ENCODE results near the gene PRSS35. TPM values are rescaled to one million over a fixed set of nuclear protein-coding genes. Genes with fewer than 3 reads are reported as not detected.

Gene PRSS35
- polyA plus RNA-seq, 1 of the 3 experiments (the other 2 are of a cell fraction), result 0.36 TPM

DNA sequence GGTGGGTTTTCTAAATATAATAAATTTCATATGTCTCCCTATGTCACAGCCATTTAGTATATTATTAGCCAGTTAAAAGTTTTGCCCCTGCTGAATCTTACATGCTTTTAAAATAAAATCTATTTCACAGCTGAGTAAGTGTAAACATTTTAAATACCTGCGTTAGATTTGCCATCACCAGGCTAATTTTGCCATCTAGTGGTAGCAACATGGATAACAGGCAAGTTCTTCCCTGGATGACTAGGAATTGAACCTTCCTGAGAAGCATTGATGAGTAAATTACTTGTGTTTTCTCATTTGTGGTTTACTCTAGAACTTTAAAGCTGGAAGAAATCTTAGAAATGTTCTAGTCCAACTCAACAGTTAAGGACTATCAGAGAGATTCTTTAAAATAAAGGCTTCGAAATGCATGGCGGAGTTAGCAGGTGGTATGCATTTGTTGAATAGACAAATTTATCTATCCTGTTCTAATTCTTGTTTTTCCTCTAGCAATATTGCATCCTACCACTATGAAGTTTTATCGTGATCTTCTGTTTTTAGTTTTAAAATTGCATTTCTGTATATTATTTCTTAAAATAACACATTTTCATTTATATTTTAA lies 2.6 kb downstream of the PRSS35 start:
- TF ChIP-seq SMC3 (IDR thresholded peaks at IDR 0.05; ENCODE audit: low read depth, low read length), result peak; percentile 81
- TF ChIP-seq, protein P1, sequence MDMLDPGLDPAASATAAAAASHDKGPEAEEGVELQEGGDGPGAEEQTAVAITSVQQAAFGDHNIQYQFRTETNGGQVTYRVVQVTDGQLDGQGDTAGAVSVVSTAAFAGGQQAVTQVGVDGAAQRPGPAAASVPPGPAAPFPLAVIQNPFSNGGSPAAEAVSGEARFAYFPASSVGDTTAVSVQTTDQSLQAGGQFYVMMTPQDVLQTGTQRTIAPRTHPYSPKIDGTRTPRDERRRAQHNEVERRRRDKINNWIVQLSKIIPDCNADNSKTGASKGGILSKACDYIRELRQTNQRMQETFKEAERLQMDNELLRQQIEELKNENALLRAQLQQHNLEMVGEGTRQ (IDR thresholded peaks at IDR 0.05; ENCODE audit: borderline replicate concordance, low read depth, low read length), result no peak
- no peak for TF ChIP-seq GABPA (IDR thresholded peaks at IDR 0.05; ENCODE audit: low read depth)
- TF ChIP-seq, protein P2, sequence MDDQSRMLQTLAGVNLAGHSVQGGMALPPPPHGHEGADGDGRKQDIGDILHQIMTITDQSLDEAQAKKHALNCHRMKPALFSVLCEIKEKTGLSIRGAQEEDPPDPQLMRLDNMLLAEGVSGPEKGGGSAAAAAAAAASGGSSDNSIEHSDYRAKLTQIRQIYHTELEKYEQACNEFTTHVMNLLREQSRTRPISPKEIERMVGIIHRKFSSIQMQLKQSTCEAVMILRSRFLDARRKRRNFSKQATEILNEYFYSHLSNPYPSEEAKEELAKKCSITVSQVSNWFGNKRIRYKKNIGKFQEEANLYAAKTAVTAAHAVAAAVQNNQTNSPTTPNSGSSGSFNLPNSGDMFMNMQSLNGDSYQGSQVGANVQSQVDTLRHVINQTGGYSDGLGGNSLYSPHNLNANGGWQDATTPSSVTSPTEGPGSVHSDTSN (IDR thresholded peaks at IDR 0.05), result no peak
- TF ChIP-seq RAD21 (IDR thresholded peaks at IDR 0.05; ENCODE audit: low read length), result peak; percentile 96
- TF ChIP-seq, protein P3, sequence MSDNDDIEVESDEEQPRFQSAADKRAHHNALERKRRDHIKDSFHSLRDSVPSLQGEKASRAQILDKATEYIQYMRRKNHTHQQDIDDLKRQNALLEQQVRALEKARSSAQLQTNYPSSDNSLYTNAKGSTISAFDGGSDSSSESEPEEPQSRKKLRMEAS (IDR thresholded peaks at IDR 0.05; ENCODE audit: low read depth), result no peak
- TF ChIP-seq, protein P4, sequence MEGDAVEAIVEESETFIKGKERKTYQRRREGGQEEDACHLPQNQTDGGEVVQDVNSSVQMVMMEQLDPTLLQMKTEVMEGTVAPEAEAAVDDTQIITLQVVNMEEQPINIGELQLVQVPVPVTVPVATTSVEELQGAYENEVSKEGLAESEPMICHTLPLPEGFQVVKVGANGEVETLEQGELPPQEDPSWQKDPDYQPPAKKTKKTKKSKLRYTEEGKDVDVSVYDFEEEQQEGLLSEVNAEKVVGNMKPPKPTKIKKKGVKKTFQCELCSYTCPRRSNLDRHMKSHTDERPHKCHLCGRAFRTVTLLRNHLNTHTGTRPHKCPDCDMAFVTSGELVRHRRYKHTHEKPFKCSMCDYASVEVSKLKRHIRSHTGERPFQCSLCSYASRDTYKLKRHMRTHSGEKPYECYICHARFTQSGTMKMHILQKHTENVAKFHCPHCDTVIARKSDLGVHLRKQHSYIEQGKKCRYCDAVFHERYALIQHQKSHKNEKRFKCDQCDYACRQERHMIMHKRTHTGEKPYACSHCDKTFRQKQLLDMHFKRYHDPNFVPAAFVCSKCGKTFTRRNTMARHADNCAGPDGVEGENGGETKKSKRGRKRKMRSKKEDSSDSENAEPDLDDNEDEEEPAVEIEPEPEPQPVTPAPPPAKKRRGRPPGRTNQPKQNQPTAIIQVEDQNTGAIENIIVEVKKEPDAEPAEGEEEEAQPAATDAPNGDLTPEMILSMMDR (IDR thresholded peaks at IDR 0.05), result peak; percentile 93
- 17% methylated on average over 4 of the region's 4 CpGs for WGBS (ENCODE audit: low lambda C conversion rate)
- CTCF ChIA-PET, result interaction anchor here (0.6 to 8.0 kb wide), 40 partner anchors 10 to 733 kb away, joined by 3 to 293 read pairs (median 5); partner anchors contain the start of genes DOP1A and UBE3D
- no peaks in the 10 kb centered on the region for H3K9me3 ChIP-seq
- no peak overlapping the region for H3K4me2 ChIP-seq
- no peak overlapping the region for H2AFZ ChIP-seq (ENCODE audit: low read depth)
- no peaks in the 10 kb centered on the region for H3F3A ChIP-seq (replicated peaks; ENCODE audit: insufficient read depth)
- peaks cover 4 to 11% of the 10 kb centered on the region in 2 experiments; a peak in 2 of 4 replicates for H3K4me1 ChIP-seq (ENCODE audit: control insufficient read depth in 1 of 2, insufficient read depth in 2 of 2, low read depth in 1 of 2, low read length in 1 of 2)
- H3K79me2 ChIP-seq (ENCODE audit: insufficient read depth), result no peaks in the 10 kb centered on the region
- no peak overlapping the region for H3K9ac ChIP-seq
- H4K20me1 ChIP-seq (ENCODE audit: insufficient read depth), result no peaks in the 10 kb centered on the region
- H3K9me2 ChIP-seq, result no peaks in the 10 kb centered on the region
- POLR2A ChIA-PET, result no interaction called here
- H3K4me3 ChIP-seq (ENCODE audit: low read depth in 2 of 2, low read length in 1 of 2), result no peak overlapping the region; a peak in 1 of 4 replicates
- H3K36me3 ChIP-seq (replicated peaks in 1 of 2; ENCODE audit: control insufficient read depth in 1 of 2, insufficient read depth in 2 of 2, low read length in 1 of 2), result no peaks in the 10 kb centered on the region
- peak; percentile 50 for DNase-seq
- H3K27me3 ChIP-seq (ENCODE audit: insufficient read depth), result no peaks in the 10 kb centered on the region
- H3K27ac ChIP-seq (ENCODE audit: low read depth in 2 of 2, low read length in 1 of 2), result no peak overlapping the region

DNA sequence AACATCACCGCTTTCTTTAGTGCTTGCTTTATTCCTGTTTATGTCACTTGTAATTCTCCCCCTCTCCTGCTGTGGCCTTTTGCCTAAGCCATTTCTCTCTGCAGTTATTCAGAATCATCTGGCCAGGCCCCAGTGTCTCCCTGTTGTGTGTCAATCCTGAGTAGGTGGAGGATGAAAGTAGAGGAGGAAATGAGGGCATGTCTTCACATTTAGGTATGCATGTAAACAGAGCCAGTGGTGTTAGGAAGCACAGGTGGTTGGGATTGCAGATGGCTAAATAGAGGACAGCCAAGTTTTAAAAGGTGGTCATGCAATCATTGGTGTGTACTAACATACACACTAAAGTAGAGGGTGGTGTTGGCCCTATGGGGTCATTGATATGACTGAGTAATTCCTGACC lies 5.2 kb downstream of the PRSS35 start:
- no peaks in the 10 kb centered on the region for H3K9me3 ChIP-seq
- H3K4me3 ChIP-seq (ENCODE audit: low read depth in 2 of 2, low read length in 1 of 2), result no peak overlapping the region
- TF ChIP-seq TAF1 (IDR thresholded peaks at IDR 0.05; ENCODE audit: borderline replicate concordance, low read depth, low read length) (no peak), GABPA (IDR thresholded peaks at IDR 0.05; ENCODE audit: low read depth) (no peak), ELF1 (IDR thresholded peaks at IDR 0.05) (no peak), FOXJ3 (CRISPR knock-in tag; IDR thresholded peaks at IDR 0.05) (no peak), JUND (IDR thresholded peaks at IDR 0.05) (no peak)
- TF ChIP-seq, protein P2 (IDR thresholded peaks at IDR 0.05), result no peak
- TF ChIP-seq, protein P1 (IDR thresholded peaks at IDR 0.05; ENCODE audit: borderline replicate concordance, low read depth, low read length), result no peak
- TF ChIP-seq, protein P5, sequence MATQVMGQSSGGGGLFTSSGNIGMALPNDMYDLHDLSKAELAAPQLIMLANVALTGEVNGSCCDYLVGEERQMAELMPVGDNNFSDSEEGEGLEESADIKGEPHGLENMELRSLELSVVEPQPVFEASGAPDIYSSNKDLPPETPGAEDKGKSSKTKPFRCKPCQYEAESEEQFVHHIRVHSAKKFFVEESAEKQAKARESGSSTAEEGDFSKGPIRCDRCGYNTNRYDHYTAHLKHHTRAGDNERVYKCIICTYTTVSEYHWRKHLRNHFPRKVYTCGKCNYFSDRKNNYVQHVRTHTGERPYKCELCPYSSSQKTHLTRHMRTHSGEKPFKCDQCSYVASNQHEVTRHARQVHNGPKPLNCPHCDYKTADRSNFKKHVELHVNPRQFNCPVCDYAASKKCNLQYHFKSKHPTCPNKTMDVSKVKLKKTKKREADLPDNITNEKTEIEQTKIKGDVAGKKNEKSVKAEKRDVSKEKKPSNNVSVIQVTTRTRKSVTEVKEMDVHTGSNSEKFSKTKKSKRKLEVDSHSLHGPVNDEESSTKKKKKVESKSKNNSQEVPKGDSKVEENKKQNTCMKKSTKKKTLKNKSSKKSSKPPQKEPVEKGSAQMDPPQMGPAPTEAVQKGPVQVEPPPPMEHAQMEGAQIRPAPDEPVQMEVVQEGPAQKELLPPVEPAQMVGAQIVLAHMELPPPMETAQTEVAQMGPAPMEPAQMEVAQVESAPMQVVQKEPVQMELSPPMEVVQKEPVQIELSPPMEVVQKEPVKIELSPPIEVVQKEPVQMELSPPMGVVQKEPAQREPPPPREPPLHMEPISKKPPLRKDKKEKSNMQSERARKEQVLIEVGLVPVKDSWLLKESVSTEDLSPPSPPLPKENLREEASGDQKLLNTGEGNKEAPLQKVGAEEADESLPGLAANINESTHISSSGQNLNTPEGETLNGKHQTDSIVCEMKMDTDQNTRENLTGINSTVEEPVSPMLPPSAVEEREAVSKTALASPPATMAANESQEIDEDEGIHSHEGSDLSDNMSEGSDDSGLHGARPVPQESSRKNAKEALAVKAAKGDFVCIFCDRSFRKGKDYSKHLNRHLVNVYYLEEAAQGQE (IDR thresholded peaks at IDR 0.05; ENCODE audit: low read depth, low read length), result no peak
- H3K4me2 ChIP-seq, result no peak overlapping the region
- H3K79me2 ChIP-seq (ENCODE audit: insufficient read depth), result no peaks in the 10 kb centered on the region
- WGBS (ENCODE audit: low lambda C conversion rate), result 91% methylated on average over 1 of the region's 1 CpG
- H3K27me3 ChIP-seq (ENCODE audit: insufficient read depth), result no peaks in the 10 kb centered on the region
- peaks cover 0 to 11% of the 10 kb centered on the region in 2 experiments; a peak in 2 of 4 replicates for H3K4me1 ChIP-seq (ENCODE audit: control insufficient read depth in 1 of 2, insufficient read depth in 2 of 2, low read depth in 1 of 2, low read length in 1 of 2)
- H3K9ac ChIP-seq, result no peak overlapping the region
- no peaks in the 10 kb centered on the region for H3K9me2 ChIP-seq
- ChIA-PET CTCF (interaction anchor here (0.6 to 3.3 kb wide), 4 partner anchors 13 to 296 kb away, joined by 3 to 9 read pairs (median 3); no protein-coding TSS in a partner anchor), POLR2A (no interaction called here)
- H2AFZ ChIP-seq (ENCODE audit: low read depth), result no peak overlapping the region
- no peaks in the 10 kb centered on the region for H3F3A ChIP-seq (replicated peaks; ENCODE audit: insufficient read depth)
- DNase-seq, result no peak
- no peaks in the 10 kb centered on the region for H3K36me3 ChIP-seq (replicated peaks in 1 of 2; ENCODE audit: control insufficient read depth in 1 of 2, insufficient read depth in 2 of 2, low read length in 1 of 2)
- no peak overlapping the region for H3K27ac ChIP-seq (ENCODE audit: low read depth in 2 of 2, low read length in 1 of 2)
- H4K20me1 ChIP-seq (ENCODE audit: insufficient read depth), result no peaks in the 10 kb centered on the region

All from SK-N-SH (cell line).